ENCODE data around the gene STK11.
A peak's percentile ranks its signal among the peaks of the same experiment; 100 is the strongest.

STK11 gene

GRCh38 chr19:1238369-1239303 is 33.1 kb downstream of the STK11 start:
- no peak for DNase-seq (ENCODE audit: low read depth)
- peak overlapping the region; percentile 39 for H3K4me3 ChIP-seq (ENCODE audit: low read length)
- no peak for TF ChIP-seq CTCF (conservative IDR thresholded peaks at IDR 0.05; ENCODE audit: low read depth, low read length)

GRCh38 chr19:1239420-1239795 is 33.8 kb downstream of the STK11 start:
- no peak overlapping the region for H3K4me3 ChIP-seq (ENCODE audit: low read length)
- no peak for TF ChIP-seq CTCF (conservative IDR thresholded peaks at IDR 0.05; ENCODE audit: low read depth, low read length)
- no peak for DNase-seq (ENCODE audit: low read depth)

- H3K4me3 ChIP-seq (ENCODE audit: low read length) = peak overlapping the region; percentile 32
- no peak for DNase-seq (ENCODE audit: low read depth)
- TF ChIP-seq CTCF (conservative IDR thresholded peaks at IDR 0.05; ENCODE audit: low read depth, low read length) = peak; percentile 63
Measured at GRCh38 chr19:1239796-1240737, 34.5 kb downstream of the STK11 start.

GRCh38 chr19:1240925-1241324 is 35.3 kb downstream of the STK11 start:
- H3K4me3 ChIP-seq (ENCODE audit: low read length) = no peak overlapping the region
- TF ChIP-seq CTCF (conservative IDR thresholded peaks at IDR 0.05; ENCODE audit: low read depth, low read length) = no peak
- DNase-seq (ENCODE audit: low read depth) = no peak

- peak; percentile 76 for DNase-seq (ENCODE audit: low read depth)
- TF ChIP-seq CTCF (conservative IDR thresholded peaks at IDR 0.05; ENCODE audit: low read depth, low read length) = no peak
- H3K4me3 ChIP-seq (ENCODE audit: low read length) = peak within 1 kb of the TSS; percentile 70
Measured at GRCh38 chr19:1241417-1242095, 36.0 kb downstream of the STK11 start, which contains the start of gene ATP5F1D. Gene ATP5F1D (plus strand): TSS chr19:1241751. CDS start chr19:1241851, 100 bp downstream.

- no peak overlapping the region for H3K4me3 ChIP-seq (ENCODE audit: low read length)
- peak; percentile 95 for TF ChIP-seq CTCF (conservative IDR thresholded peaks at IDR 0.05; ENCODE audit: low read depth, low read length)
- no peak for DNase-seq (ENCODE audit: low read depth)
Measured at GRCh38 chr19:1243768-1244692, 38.5 kb downstream of the STK11 start.
